A673 (cell line): ENCODE measurements around the gene TRUB2.

ENCODE experiments used
- CTCF ChIP-seq: fragments of 300-800, 200-600 bp; sonication (generic); conservative IDR thresholded peaks from 2 replicates; pipeline ENCODE4 v1.5.1; 2017; ENCODE audit warnings: low read depth, mild to moderate bottlenecking, antibody characterized with exemption, low read length, moderate library complexity, mixed read lengths
- EZH2 ChIP-seq: fragments of 200-600 bp; sonication (generic); IDR thresholded peaks from 2 replicates; pipeline ENCODE4 v1.6.1; 2017; ENCODE audit warnings: borderline replicate concordance, low read depth, mild to moderate bottlenecking, mixed read lengths, antibody characterized with exemption, low read length; ENCODE audit not compliant: poor library complexity, severe bottlenecking

GRCh38 chr9:128335161-128335560, 12.9 kb upstream of the TRUB2 start:
- TF ChIP-seq CTCF (no peak), EZH2 (no peak)
